DND-41 (cell line): Measurements from ENCODE around the gene MET.

ENCODE experiments used
- EZH2 ChIP-seq: IDR thresholded peaks from 3 replicates; pipeline ENCODE4 v1.6.1; 2012; ENCODE audit warnings: borderline replicate concordance, low read depth, mild to moderate bottlenecking, moderate library complexity, low read length, inconsistent platforms; ENCODE audit not compliant: severe bottlenecking
- TF ChIP-seq, protein P1 (sequence below): IDR thresholded peaks from 2 replicates; pipeline ENCODE4 v1.5.1; 2012; ENCODE audit warnings: borderline replicate concordance, low read length, moderate library complexity, mild to moderate bottlenecking; ENCODE audit not compliant: poor library complexity, severe bottlenecking; ENCODE audit errors: extremely low read depth

DNA sequence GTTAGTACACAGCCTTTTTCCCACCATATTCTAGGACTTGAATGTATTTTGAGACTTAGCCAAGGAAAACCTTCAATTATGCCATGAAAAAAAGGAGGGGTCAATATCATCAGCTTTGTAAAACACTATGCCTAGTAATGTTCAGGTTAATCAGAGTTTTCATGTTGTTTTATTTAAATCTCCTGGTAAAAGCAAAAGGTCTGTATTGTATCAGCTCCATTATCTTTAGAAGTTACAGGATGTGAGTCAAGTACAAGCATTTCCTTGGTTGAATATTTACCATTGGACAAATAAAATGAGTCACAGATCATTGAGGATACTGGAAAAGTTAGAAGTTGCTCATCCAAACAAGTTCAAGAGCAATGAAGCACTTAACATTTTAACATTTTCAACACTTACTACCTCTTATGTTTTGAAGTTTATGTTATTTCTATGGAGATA lies 100.4 kb downstream of the MET start:
- TF ChIP-seq, protein P1, sequence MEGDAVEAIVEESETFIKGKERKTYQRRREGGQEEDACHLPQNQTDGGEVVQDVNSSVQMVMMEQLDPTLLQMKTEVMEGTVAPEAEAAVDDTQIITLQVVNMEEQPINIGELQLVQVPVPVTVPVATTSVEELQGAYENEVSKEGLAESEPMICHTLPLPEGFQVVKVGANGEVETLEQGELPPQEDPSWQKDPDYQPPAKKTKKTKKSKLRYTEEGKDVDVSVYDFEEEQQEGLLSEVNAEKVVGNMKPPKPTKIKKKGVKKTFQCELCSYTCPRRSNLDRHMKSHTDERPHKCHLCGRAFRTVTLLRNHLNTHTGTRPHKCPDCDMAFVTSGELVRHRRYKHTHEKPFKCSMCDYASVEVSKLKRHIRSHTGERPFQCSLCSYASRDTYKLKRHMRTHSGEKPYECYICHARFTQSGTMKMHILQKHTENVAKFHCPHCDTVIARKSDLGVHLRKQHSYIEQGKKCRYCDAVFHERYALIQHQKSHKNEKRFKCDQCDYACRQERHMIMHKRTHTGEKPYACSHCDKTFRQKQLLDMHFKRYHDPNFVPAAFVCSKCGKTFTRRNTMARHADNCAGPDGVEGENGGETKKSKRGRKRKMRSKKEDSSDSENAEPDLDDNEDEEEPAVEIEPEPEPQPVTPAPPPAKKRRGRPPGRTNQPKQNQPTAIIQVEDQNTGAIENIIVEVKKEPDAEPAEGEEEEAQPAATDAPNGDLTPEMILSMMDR, result no peak
- TF ChIP-seq EZH2, result no peak
